DMS153 treated with DMSO at 0.1 percent for 48 hours (cell line): Measurements from ENCODE around the gene PHLPP2.
A peak's percentile ranks its signal among the peaks of the same experiment; 100 is the strongest.

Experiments
- DNase-seq: peaks from one replicate; lab custom pipeline; 2025; ENCODE audit not compliant: unreplicated experiment; lab: John Stamatoyannopoulos, UW

The PHLPP2 gene

DNA sequence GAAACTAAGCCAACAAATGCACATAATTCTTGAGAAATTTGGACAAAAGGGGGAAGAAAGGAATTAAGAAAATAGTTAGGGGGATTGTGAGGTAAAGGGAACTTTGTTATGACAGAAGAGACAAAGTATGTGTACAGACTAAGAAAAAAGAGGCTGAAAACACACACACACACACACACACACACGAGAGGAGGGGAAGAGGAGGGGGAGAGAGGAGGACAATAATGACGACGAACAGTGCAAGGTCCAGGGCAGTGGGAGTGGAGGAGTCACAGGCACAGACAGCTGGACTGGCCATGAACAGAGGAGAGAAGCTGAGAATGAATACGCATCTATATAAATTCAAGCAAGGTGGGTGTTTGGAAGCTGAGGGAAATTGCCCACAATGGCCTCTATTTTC lies 54.0 kb downstream of the PHLPP2 start:
- no peak for DNase-seq

DNA sequence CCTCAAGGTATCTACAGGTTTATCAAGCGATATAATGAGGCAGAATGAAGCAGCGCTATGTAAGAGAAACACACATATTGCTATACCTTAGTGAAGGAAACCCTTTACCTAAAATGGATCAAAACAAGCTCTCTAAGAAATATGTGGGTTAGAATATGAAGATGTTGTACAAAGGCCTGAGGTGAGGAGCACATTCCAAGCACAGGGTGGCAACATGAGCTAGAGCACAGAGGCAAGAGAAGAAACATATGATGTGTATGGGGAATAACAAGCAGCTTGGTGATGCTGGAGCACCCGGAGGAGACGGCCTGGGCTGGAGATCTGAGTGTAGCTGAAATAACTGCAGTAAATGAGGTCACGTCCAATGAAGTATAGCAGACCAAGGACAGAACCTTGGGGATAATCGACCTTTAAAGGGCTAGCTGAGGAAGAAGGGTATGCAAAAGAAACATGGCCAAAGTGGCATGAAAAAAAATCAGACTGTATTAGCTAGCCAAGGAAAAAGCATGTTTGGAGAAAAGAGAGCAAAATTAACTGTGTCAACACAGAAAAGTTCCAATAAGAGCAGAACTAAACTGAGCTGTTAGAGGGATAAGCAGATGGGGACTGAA lies 54.5 kb downstream of the PHLPP2 start:
- no peak for DNase-seq

DNA sequence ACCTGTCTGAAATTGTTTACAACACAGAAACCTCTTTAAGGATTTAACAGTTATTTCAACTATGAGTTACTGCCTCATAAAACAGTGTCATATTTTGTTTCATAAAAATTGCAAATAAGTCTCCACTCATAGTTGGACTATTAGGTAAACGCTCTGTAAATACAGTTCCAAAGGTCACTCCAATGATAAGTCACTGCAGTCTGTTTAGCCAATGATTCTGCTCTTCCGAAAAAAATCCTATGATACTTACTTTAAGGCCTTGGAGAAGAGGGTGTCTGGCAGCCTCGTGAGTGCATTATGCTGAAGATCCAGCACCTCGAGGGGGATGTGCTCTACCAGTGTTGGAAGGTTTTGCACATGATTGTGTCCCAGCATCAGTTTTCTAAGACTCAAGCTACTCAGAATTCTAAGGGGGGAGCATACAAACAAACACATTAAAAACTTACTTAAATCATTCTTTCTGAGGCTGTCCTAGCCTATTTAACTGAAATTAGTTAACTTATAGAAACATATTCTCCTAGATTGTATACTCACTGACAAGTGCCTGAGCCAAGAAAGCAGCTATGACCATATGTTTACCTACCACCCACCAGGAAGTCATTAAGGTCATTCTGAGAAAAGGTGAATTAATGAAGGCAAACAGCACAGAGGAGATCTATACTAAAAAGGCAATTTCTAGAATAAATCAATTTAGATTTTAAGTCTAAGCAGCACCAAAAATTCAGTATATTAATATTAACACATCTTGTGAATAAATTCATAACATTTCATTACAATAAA lies 57.4 kb downstream of the PHLPP2 start:
- no peak for DNase-seq

DNA sequence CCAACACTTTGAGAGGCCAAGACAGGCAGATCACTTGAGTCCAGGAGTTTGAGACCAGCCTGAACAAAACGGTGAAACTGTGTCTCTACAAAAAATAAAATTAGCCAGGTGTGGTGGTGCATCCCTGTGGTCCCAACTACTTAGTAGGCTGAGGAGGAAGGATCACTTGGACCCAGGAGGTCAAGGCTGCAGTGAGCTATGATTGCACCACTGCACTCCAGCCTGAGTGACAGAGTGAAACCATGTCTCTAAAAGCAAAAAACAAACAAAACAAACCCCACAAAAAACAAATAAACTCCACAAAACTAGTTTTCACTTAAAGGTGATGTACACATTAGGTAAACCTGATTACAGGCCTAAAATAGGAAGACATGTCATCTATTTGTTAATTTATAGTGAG lies 58.2 kb downstream of the PHLPP2 start:
- DNase-seq: no peak

DNA sequence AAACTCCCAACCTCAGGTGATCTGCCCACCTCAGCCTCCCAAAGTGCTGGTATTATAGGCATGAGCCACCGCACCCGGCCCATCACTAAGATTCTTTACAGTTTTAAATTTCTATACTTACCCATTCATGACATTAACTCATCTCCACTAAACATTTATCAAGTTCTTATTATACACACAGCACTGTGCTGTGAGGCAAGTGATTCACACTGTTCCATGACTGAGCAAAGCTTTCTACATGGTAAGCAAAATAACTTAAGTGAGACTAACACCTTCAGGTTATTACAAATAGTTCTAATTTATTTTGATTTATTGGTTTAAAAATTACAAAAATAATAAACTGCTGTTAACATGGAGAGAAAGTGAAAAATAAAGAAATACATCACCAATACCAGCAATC lies 65.0 kb downstream of the PHLPP2 start:
- no peak for DNase-seq

DNA sequence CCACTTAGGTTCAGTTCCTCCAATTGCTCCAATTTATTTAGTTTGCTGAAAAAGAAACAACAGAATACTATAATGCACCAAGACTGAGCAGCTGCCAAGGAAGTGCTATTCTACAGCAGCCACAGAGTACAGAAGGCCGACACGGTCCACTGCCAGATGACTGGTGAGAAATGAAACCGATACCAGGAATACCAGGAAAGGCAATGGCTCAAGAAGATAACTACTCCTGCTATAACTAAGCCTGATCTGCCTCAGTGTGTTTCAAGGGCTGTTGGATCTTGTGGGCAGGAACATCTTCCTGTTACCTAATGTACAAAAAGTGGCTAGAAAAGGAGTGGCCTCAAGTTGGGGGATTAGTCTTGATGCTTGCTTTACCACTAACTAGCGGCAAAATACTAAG lies 65.7 kb downstream of the PHLPP2 start:
- DNase-seq: no peak

DNA sequence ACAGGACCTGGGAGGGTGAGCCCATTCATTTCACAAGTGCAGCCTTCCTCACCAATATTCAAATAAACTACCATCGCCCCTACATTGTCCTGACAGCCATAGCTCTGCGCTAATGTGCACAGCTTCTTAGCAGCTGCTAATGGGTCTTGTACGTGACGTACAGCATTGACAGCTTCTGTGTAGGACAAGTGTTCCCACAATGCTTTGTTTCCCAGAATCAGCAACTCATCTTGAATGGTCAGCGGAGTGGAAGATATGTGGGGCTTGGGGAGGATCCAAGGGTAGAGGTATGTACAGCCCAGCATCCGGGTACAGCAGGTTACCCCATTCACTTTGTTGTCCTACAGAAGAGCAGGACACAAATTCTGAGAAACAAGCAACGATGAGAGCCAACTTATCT lies 74.8 kb downstream of the PHLPP2 start:
- no peak for DNase-seq

DNA sequence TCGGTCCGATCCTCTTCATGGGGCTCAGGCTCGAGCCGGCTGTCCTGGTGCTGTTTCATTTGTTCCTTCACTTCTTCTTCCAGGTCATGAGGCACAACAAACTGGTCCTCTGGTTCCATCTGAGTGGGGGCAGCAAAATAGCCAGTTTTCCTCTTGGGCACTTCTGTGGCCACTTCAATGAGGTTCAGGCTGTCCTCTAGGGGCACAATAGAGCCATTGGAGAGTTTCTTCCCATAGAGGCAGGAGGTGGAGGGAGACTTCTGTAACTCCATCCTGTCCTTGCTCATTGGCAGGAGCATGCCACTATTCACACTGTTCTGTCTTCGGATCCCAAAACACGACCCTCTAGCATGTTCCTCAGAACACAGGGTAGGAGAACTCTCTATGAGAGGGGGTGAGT lies 75.6 kb downstream of the PHLPP2 start:
- DNase-seq: no peak

DNA sequence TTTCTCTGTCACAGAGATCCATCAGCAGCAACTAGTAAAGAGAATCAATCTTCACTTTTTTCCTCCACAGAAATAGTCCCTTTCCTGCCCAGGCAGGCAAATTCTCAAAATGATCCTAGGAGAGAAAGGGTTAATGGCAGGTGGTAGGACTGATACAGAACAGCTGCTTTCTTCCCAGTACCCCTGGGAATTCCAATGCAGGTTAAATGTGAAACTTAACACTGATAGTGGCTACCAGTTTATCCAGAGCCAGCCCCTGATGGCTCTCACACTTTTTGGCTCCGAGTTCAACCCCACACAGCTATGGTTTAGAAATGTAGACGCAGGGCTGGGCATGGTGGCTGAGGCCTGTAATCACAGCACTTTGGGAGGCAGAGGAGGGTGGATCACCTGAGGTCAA lies 76.3 kb downstream of the PHLPP2 start:
- no peak for DNase-seq

DNA sequence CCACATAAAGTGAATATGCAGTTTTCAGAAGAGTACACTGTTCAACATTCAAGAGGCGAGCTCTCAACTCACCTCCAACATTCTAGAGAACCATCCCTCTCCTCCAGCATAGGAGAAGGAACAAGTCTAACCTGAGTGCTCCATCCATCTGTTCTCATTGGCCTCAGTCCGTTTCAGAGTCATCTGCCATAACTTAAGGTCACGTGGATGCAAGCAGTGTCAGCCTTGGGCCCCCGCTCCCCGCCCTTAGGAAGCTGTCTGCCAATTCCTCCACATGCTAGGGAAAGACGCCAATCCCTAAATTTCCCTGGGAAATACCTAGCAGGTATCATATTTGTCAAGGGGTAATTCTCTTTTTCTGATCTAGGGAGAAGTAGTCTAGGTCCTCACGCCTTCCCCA lies 77.1 kb downstream of the PHLPP2 start:
- no peak for DNase-seq

DNA sequence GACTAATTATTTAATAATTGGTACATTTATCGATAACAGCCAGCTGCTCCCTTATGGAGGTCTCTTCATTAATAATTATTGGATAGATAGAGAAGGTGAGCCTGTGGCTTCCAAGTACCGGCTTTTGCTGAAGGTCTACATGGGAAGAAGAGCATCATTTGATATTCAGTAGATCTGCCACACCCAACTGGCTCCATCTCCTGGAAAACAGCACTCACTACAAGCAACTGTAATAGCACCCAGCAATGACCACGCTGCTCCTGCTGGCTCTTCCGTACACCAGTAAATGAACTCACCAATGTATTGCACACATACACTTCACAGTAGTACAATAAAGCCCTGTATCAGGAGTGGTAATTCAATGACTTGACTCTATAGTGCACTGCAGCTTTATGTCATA lies 79.1 kb downstream of the PHLPP2 start:
- peak; percentile 12 for DNase-seq

DNA sequence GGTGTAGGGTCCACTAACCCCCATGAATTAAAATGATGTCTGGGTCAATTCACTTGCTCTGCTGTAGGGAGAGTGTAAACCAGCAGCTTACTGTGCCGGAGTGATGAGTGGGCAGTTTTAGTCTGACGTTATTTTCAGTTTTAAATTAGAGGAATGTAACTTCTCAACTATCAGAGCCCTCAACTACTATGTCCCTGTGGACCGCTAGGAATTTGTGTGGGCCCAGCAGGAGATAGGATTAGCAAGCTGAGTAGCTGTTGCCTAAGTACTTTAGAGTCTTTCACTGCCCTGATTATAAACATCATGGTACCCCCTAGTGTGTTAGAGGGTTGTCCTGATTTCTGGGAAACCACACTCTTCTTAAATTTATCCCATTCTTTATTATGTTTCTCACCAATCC lies 87.1 kb downstream of the PHLPP2 start:
- DNase-seq: no peak

DNA sequence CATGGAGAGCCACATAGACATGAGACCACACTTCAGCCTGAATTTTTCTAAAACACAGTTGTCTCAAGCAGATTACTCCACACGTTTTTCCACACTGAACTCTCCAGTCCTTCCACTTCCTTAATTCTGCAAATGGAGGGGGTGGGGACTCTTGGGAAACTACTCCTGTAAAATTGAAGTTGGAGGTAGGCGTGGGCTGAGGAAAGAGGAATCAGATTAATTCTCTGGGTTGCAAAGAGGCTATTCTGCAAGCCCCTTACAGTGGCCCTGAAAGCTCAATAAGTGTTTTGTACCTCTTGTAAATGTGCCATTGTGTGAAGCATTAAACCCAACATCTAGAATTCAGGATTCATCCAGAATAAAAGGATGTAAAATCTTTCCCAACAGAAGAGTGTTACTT lies 88.9 kb downstream of the PHLPP2 start:
- DNase-seq: no peak

DNA sequence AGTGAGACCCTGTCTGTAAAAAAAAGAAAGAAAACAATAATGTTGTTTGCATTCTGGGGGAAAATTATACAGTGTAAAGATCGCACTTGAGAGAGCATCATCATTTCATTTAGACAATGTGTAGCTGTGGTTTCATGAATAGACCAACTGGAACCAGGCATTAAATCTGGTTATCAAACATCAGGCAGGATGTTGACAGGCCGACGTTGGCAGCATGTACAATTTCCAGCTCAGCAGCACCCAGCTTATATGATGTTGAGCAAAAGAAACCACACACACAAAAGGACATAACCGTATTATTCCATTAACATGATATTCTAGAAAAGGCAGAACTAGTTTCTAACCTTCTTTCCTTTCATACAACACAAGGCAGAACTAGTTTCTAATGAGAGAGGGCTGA lies 92.7 kb downstream of the PHLPP2 start:
- no peak for DNase-seq

DNA sequence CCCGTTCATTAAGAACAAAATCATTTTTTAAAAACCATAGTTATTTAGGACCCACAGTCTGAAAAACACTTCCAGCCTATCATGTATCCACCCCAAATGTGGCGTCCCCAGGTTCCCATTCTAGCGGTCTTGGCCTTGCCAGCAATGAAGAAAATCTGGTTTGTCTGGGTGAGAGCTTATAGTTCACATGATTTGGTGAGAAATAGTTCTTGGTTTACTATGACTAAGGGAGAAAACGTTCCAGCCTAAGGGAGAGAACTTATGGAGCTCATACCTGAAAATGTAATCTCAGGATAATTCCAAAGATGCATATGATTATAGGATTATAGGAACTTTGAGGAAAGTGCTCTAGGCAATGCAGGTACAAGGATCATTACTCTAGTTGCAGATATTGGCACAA lies 93.7 kb downstream of the PHLPP2 start:
- DNase-seq: no peak

DNA sequence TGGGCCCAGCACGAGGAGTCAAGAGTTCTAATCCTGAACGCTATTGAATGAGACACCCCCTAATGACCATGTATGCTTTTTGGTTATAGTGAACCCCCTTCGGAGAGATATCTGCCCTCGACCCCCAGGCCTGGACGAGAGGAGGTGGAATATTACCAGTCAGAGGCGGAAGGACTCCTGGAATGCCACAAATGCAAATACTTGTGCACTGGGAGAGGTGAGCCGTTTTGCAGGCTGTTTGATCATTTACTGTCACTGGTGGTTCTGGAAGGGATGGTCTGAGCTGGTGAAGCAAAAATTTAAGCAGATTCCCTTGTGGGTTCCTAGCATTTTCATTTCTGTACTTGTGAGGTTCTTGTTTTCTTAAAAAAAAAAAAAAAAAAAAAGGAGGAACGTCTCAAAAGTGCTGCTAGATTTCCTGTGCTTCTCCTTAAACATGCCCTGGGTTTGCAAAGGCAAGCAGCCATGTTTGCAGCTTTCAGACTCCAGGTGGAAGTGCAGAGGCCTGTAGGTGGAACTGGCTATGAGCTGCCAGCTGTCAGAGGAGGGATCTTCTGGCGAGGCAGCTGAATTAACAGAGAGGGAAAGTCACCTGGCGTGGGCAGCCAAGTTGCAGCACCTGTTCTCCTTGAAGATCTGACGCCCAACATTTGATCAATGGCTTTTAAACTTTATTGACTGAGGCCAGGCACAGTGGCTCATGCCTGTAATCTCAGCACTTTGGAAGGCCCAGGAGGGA lies 95.1 kb downstream of the PHLPP2 start:
- DNase-seq: no peak

DNA sequence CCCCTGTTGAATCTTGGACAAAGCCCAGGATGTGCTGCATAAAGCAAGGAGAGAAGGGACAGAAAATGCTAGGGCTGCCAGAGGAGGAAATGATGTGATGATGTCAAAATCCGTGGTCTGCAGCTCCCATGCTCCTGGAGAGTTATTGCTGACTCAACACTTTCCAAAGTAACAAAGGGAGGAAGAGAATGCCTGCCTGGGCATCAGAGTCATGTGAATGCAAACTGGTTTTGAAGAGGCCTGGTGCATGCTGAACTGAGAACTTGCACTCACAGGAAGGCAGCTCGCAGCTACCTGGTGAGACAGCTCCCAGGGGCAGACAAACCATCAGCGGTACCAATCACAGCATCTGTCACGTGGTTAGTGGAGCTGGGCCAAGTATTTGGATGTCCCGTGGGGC lies 95.7 kb downstream of the PHLPP2 start:
- DNase-seq: peak; percentile 16

DNA sequence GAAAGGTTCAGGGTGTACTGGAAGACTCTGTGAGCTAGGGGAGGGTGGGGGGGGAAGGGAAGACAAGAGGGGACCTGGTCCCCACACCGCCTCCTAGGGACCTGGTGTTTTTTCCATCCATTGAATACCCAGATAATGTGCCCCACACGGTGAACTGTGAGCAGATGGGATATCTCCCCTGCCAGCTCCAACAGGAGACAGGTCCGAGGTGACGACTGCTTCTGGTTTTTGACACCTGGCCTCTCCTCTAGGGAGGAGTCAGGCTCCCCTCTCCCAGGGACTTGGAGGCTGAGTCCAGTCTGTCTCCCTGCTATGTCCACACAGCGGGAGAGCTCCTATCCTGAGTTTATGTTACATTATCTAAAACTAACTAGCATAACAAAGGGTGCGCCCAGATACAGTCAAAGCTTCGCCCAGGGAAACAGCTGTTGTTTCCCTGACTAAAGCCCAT lies 96.7 kb downstream of the PHLPP2 start:
- no peak for DNase-seq

DNA sequence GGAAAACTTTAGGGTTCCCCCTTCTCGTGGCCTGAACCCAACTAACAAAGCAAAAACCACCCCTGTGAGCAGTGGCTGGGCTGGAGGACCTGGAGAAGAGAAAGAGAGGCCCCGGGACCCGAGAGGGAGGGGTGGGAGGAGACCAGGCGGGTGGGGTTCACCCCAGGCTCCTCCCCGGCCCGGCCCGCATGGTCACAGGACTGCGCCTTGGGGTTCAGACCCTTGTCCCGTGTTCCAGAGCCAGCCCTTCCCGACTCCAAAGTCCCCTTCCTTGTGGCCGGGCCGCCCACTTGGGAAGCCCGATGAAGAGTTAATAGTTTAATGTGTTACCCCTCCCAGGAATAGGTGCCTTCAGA lies 97.7 kb downstream of the PHLPP2 start:
- DNase-seq: no peak

DNA sequence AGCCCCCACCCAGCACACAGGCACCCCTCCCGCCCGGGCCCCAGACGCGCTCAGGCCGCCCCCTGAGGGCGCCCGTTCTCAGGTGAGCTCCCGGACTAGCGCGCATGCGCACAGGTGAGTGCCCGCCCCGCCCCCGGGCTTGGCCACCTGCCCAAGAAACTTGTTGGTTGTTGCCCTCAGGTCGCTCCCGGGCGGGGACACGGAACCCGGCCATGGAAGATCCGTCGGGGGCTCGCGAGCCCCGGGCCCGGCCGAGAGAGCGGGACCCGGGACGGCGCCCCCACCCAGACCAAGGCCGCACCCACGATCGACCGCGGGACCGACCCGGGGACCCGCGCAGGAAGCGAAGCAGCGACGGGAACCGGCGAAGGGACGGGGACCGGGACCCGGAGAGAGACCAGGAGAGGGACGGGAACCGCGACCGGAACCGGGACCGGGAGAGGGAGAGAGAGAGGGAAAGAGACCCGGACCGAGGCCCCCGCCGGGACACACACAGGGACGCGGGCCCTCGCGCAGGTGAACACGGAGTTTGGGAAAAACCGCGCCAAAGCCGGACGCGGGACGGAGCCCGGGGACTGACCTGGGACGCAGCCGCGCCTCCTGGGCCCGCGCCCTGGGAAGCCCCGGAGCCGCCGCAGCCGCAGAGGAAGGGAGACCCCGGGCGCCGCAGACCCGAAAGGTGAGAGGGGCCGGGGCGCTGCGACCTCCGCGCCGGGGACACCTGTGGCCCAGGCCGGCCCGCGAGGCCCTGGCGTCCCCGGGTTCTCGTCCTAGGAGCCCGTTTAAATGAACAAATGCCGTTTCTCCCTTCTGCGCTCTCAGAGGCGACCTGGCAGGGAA lies 98.3 kb downstream of the PHLPP2 start, which contains the start of gene MARVELD3:
Gene MARVELD3, plus strand, starts transcription at position 167 of the 840 bp plus-strand sequence. Its CDS starts 46 bp downstream, at position 213.
- peak; percentile 77 for DNase-seq
